Endothelial cell of umbilical vein (primary cell): ENCODE data around the gene SELENON. TPM values are rescaled to one million over a fixed set of nuclear protein-coding genes. Genes with fewer than 3 reads are reported as not detected.
A peak's percentile ranks its signal among the peaks of the same experiment; 100 is the strongest.

Experiments
- BruUV-seq: library from RNA; stranded (reverse); fragments of 400-500 nt; replicated peaks from 2 replicates; lab custom pipeline; 2021; lab: Mats Ljungman, UMichigan
- CTCF ChIA-PET: fragments of 300-600, 350-600 bp; sonication (Branson Sonifier 250); formaldehyde crosslinking; loops from one replicate; lab custom pipeline; 2021; ENCODE audit warnings: antibody characterized with exemption, inconsistent platforms; lab: Charles Lee
- POLR2A ChIA-PET: fragments of 300-600, 350-600 bp; sonication (Branson Sonifier 250); formaldehyde crosslinking; loops from one replicate; lab custom pipeline; 2021; ENCODE audit warnings: antibody characterized with exemption, inconsistent platforms; lab: Charles Lee
- DNase-seq: peaks from one replicate; pipeline ENCODE4 v3.0.0-alpha.2; 2011; ENCODE audit warnings: low read depth, low spot score
- FAIRE-seq: peaks from 2 replicates; lab custom pipeline; 2011; peaks lifted over from hg19 to GRCh38; lab: Jason Lieb, UNC
- H2AFZ ChIP-seq: 2 replicates; pipeline ENCODE4 v1.6.0; 2012; ENCODE audit warnings: low read depth, low read length, control low read depth, inconsistent platforms
- H3K27ac ChIP-seq: 2 replicates; pipeline ENCODE4 v1.5.1; 2011; ENCODE audit warnings: low read depth, mild to moderate bottlenecking, control low read depth, low read length, moderate library complexity; ENCODE audit not compliant: insufficient read depth
- H3K27me3 ChIP-seq, 2 experiments: 2 replicates each; pipeline versions ENCODE4 v1.6.0 to v1.6.1; 2011; ENCODE audit warnings: low read length in 2 of 2, mixed read lengths in 1 of 2; ENCODE audit not compliant: control insufficient read depth in 2 of 2, insufficient read depth in 2 of 2
- H3K36me3 ChIP-seq, 2 experiments: 2 replicates in 1 of 2; 3 replicates in 1 of 2; pipeline ENCODE4 v1.5.1; 2011; ENCODE audit warnings: low read length in 2 of 2, mild to moderate bottlenecking in 1 of 2, moderate library complexity in 1 of 2; ENCODE audit not compliant: control insufficient read depth in 2 of 2, insufficient read depth in 2 of 2; ENCODE audit errors: extremely low read depth in 1 of 2
- H3K4me1 ChIP-seq: 3 replicates; pipeline ENCODE4 v1.5.1; 2011; ENCODE audit warnings: mild to moderate bottlenecking, low read length; ENCODE audit not compliant: control insufficient read depth, insufficient read depth; ENCODE audit errors: extremely low read depth
- H3K4me2 ChIP-seq: 2 replicates; pipeline ENCODE4 v1.6.1; 2011; ENCODE audit warnings: low read length, control low read depth, mixed read lengths; ENCODE audit not compliant: insufficient read depth
- H3K4me3 ChIP-seq, 3 experiments: fragments of 200-600 bp in 1 of 3; sonication (generic), shearing (Covaris generic) in 1 of 3; replicated peaks in 1 of 3; 2 replicates each; pipeline ENCODE4 v1.5.1; 2011 to 2016; ENCODE audit warnings: control low read depth in 3 of 3, low read length in 3 of 3, mild to moderate bottlenecking in 2 of 3, inconsistent platforms in 1 of 3, low read depth in 1 of 3, moderate library complexity in 1 of 3; ENCODE audit not compliant: insufficient read depth in 1 of 3
- H3K79me2 ChIP-seq: 2 replicates; pipeline ENCODE4 v1.6.0; 2012; ENCODE audit warnings: low read length, inconsistent platforms; ENCODE audit not compliant: control insufficient read depth, insufficient read depth
- H3K9ac ChIP-seq: replicated peaks from 2 replicates; pipeline ENCODE3; 2011; ENCODE audit warnings: low read length, control low read depth; ENCODE audit not compliant: insufficient read depth; ENCODE audit errors: extremely low read depth
- H3K9me1 ChIP-seq: replicated peaks from 3 replicates; pipeline ENCODE4 v1.6.0; 2011; ENCODE audit warnings: mild to moderate bottlenecking, low read length; ENCODE audit not compliant: control insufficient read depth, insufficient read depth; ENCODE audit errors: extremely low read depth
- H3K9me3 ChIP-seq: replicated peaks from 2 replicates; pipeline ENCODE4 v1.5.1; 2012; ENCODE audit warnings: low read length, inconsistent platforms; ENCODE audit not compliant: control insufficient read depth, insufficient read depth
- H4K20me1 ChIP-seq: replicated peaks from 2 replicates; pipeline ENCODE3; 2011; ENCODE audit warnings: mild to moderate bottlenecking, low read length; ENCODE audit not compliant: control insufficient read depth, insufficient read depth; ENCODE audit errors: extremely low read depth
- FOS ChIP-seq: IDR thresholded peaks from 2 replicates; pipeline ENCODE4 v1.6.1; 2011; ENCODE audit warnings: mild to moderate bottlenecking, low read length, moderate library complexity, borderline replicate concordance; ENCODE audit not compliant: insufficient read depth
- JUN ChIP-seq: IDR thresholded peaks from 2 replicates; pipeline ENCODE4 v1.6.1; 2011; ENCODE audit warnings: borderline replicate concordance, low read depth; ENCODE audit not compliant: insufficient read length, insufficient read depth
- POLR2A ChIP-seq: IDR thresholded peaks from 2 replicates; pipeline ENCODE4 v1.6.1; 2012; ENCODE audit warnings: low read depth, mild to moderate bottlenecking, control low read depth, low read length
- POLR2AphosphoS5 ChIP-seq: IDR thresholded peaks from 2 replicates; pipeline ENCODE4 v1.6.1; 2012; ENCODE audit warnings: low read depth, mild to moderate bottlenecking, control low read depth, low read length, moderate library complexity; ENCODE audit not compliant: insufficient read depth
- dilution Hi-C: fragments of 300-500 bp; cut with MboI; formaldehyde crosslinking; loops from one replicate; pipeline ENCODE4 v1.15.0; 2019; ENCODE audit warnings: low sequenced_read_pairs; ENCODE audit not compliant: extremely low pct_ligation_motif_present
- intact Hi-C: fragments of 100-400 bp; cut with micrococcal nuclease; formaldehyde crosslinking; loops from one replicate; pipeline ENCODE4 v1.10.0; 2022
- polyA plus RNA-seq, 4 experiments: library from polyadenylated mRNA; depleted of rRNA in 3 of 4; stranded (reverse) in 3 of 4; unstranded in 1 of 4; fragments of >200 nt; gene quantifications; 2 replicates each; pipeline versions ENCODE4 v1.2.1 to v1.2.3, GENCODE V29; 2011 to 2012; ENCODE audit warnings: missing spikeins in 1 of 4
- total RNA-seq: library from RNA; stranded (reverse); gene quantifications from 2 replicates; pipeline ENCODE4 v1.2.3, GENCODE V29; 2021
- TF ChIP-seq, protein P1 (sequence below), 2 donors: IDR thresholded peaks; 1 replicate in 1 of 2; 2 replicates in 1 of 2; pipeline ENCODE4 v1.5.1; 2011; ENCODE audit warnings: low read length in 2 of 2, mild to moderate bottlenecking in 2 of 2, moderate library complexity in 2 of 2, control low read depth in 1 of 2, inconsistent platforms in 1 of 2, low read depth in 1 of 2; ENCODE audit not compliant: insufficient read depth in 1 of 2; ENCODE audit errors: extremely low read depth in 1 of 2

The SELENON gene
- total and polyA plus RNA-seq, 2 donors (not counting 3 experiments of a cell fraction or from before 2014, with no cell fraction given), result 117 to 182 TPM

DNA sequence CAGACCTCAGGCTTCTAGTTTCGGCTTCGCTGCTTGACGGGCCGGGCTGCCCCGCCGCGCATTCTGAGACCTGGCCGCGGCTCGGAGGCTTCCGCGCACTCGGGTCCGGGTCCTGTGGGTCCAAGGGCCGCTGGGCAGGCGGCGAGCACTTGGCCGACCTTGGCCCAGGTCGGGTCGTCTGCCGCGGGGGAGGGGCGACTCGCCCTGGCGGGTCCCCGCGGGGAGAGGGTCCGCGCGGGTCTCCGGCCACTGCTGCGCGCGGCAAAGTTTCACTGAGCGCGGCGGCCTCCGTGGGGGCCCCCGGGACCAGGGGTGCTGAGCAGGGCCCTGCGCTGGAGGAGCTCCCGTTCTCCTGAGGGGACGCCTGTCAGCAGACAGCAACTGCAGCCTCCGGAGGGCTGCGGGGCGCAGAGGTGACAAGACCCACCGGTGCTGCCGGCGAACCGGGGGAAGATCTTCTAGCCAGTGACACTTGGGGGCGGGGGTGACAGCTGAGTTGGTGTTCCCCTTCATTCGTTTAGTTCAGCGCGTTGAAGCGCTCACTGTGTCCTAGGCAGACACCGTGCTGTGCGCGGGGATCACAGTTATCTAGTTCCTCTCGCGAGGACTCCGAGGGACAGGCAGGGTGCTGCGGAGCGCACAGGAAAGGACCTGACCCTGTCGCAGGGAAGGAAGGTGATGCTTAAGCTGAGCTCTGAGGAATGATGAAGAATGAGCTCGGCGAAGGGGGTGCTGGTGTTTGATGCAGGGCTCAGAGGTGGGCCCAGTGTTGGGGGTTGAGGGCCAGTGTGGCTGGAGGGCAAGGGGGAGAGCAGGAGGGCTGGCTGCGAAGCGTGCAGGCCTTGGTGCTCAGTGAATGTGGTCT lies 20.5 kb downstream of the SELENON start:
- TF ChIP-seq, protein P1, sequence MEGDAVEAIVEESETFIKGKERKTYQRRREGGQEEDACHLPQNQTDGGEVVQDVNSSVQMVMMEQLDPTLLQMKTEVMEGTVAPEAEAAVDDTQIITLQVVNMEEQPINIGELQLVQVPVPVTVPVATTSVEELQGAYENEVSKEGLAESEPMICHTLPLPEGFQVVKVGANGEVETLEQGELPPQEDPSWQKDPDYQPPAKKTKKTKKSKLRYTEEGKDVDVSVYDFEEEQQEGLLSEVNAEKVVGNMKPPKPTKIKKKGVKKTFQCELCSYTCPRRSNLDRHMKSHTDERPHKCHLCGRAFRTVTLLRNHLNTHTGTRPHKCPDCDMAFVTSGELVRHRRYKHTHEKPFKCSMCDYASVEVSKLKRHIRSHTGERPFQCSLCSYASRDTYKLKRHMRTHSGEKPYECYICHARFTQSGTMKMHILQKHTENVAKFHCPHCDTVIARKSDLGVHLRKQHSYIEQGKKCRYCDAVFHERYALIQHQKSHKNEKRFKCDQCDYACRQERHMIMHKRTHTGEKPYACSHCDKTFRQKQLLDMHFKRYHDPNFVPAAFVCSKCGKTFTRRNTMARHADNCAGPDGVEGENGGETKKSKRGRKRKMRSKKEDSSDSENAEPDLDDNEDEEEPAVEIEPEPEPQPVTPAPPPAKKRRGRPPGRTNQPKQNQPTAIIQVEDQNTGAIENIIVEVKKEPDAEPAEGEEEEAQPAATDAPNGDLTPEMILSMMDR (IDR thresholded peaks at IDR 0.05; ENCODE audit: extremely low read depth in 1 of 2, insufficient read depth in 1 of 2, low read depth in 1 of 2, low read length in 2 of 2), result no peak
- peak; percentile 4 for TF ChIP-seq POLR2AphosphoS5
- no peak for TF ChIP-seq JUN
- TF ChIP-seq FOS, result no peak
- TF ChIP-seq POLR2A, result no peak
- ChIA-PET POLR2A (interaction anchor here (0.6 kb wide), 1 partner anchor 23 kb away, joined by 4 read pairs; no protein-coding TSS in a partner anchor), CTCF (interaction anchor here (0.8 to 1.5 kb wide), 7 partner anchors 10 to 336 kb away, joined by 3 to 8 read pairs (median 3); partner anchors contain the start of gene PAFAH2)
- peaks cover 0 to 12% of the 10 kb centered on the region in 2 experiments for H3K36me3 ChIP-seq
- H3K79me2 ChIP-seq, result peaks cover 9% of the 10 kb centered on the region
- peak overlapping the region; percentile 82 for H3K9ac ChIP-seq
- no peaks in the 10 kb centered on the region for H4K20me1 ChIP-seq
- dilution Hi-C loops, result no loop called here
- peak overlapping the region; percentile 47 for H3K27ac ChIP-seq
- H3K27me3 ChIP-seq, result no peaks in the 10 kb centered on the region
- H3K4me3 ChIP-seq, result peak overlapping the region; percentile 74 to 80 (median 77)
- FAIRE-seq (peak; percentile 66), DNase-seq (peak; percentile 51)
- peaks cover 14% of the 10 kb centered on the region for H3K4me1 ChIP-seq
- no peaks in the 10 kb centered on the region for H3K9me3 ChIP-seq
- H2AFZ ChIP-seq, result peak overlapping the region; percentile 81
- peak overlapping the region; percentile 38 for H3K4me2 ChIP-seq
- no peaks in the 10 kb centered on the region for H3K9me1 ChIP-seq
- BruUV-seq, result no TSS peak
- intact Hi-C loops, result loop anchor here (1.0 kb wide), 2 partner anchors 39 to 178 kb away; partner anchors contain the start of genes AUNIP and PAFAH2
